Astrocyte (in vitro differentiated cells and primary cell): ENCODE data around the gene ABCF2. TPM values are rescaled to one million over a fixed set of nuclear protein-coding genes. Genes with fewer than 3 reads are reported as not detected.

Experiments
- DNase-seq: peaks from one replicate; pipeline ENCODE4 v3.0.0-alpha.2; 2010; ENCODE audit warnings: low read depth
- FAIRE-seq: peaks from 2 replicates; lab custom pipeline; 2011; peaks lifted over from hg19 to GRCh38; lab: Jason Lieb, UNC
- H2AFZ ChIP-seq: 2 replicates; pipeline ENCODE4 v1.6.0; 2012; ENCODE audit warnings: low read depth, low read length, inconsistent platforms
- H3K27ac ChIP-seq: 2 replicates; pipeline ENCODE4 v1.5.1; 2011; ENCODE audit warnings: low read depth, low read length, inconsistent platforms
- H3K27me3 ChIP-seq: 2 replicates; pipeline ENCODE4 v1.6.0; 2011; ENCODE audit warnings: low read length, inconsistent platforms; ENCODE audit not compliant: insufficient read depth
- H3K36me3 ChIP-seq: 2 replicates; pipeline ENCODE4 v1.5.1; 2011; ENCODE audit warnings: low read length, inconsistent platforms; ENCODE audit not compliant: insufficient read depth
- H3K4me1 ChIP-seq: 2 replicates; pipeline ENCODE4 v1.5.1; 2011; ENCODE audit warnings: low read length, inconsistent platforms; ENCODE audit not compliant: insufficient read depth
- H3K4me2 ChIP-seq: 2 replicates; pipeline ENCODE4 v1.6.0; 2012; ENCODE audit warnings: low read length, inconsistent platforms
- H3K4me3 ChIP-seq: 2 replicates; pipeline ENCODE4 v1.5.1; 2011; ENCODE audit warnings: low read depth, mild to moderate bottlenecking, low read length, inconsistent platforms; ENCODE audit not compliant: insufficient read depth
- H3K79me2 ChIP-seq: 2 replicates; pipeline ENCODE4 v1.6.0; 2012; ENCODE audit warnings: mild to moderate bottlenecking, low read length, inconsistent platforms; ENCODE audit not compliant: insufficient read depth
- H3K9ac ChIP-seq: 2 replicates; pipeline ENCODE4 v1.6.0; 2012; ENCODE audit warnings: mild to moderate bottlenecking, low read length, inconsistent platforms
- H3K9me3 ChIP-seq: 2 replicates; pipeline ENCODE4 v1.5.1; 2012; ENCODE audit warnings: low read depth, mild to moderate bottlenecking, low read length, inconsistent platforms; ENCODE audit not compliant: insufficient read depth
- H4K20me1 ChIP-seq: 2 replicates; pipeline ENCODE4 v1.6.0; 2012; ENCODE audit warnings: low read length, inconsistent platforms; ENCODE audit not compliant: insufficient read depth
- H3K27ac Mint-ChIP-seq: one replicate; pipeline ENCODE4 v1.8.0; 2021; ENCODE audit warnings: mild to moderate bottlenecking, mixed read lengths; ENCODE audit not compliant: unreplicated experiment
- H3K27me3 Mint-ChIP-seq: one replicate; pipeline ENCODE4 v1.8.0; 2021; ENCODE audit warnings: low read depth, mixed read lengths; ENCODE audit not compliant: unreplicated experiment
- H3K36me3 Mint-ChIP-seq: one replicate; pipeline ENCODE4 v1.8.0; 2021; ENCODE audit warnings: low read depth, mixed read lengths; ENCODE audit not compliant: unreplicated experiment
- H3K4me1 Mint-ChIP-seq: one replicate; pipeline ENCODE4 v1.8.0; 2021; ENCODE audit warnings: low read depth, mixed read lengths; ENCODE audit not compliant: unreplicated experiment
- H3K4me3 Mint-ChIP-seq: one replicate; pipeline ENCODE4 v1.8.0; 2021; ENCODE audit warnings: mild to moderate bottlenecking, moderate library complexity, mixed read lengths; ENCODE audit not compliant: unreplicated experiment
- H3K9me3 Mint-ChIP-seq: one replicate; pipeline ENCODE4 v1.8.0; 2021; ENCODE audit warnings: mild to moderate bottlenecking, mixed read lengths; ENCODE audit not compliant: unreplicated experiment
- EZH2 ChIP-seq: IDR thresholded peaks from 2 replicates; pipeline ENCODE4 v1.6.1; 2012; ENCODE audit warnings: mild to moderate bottlenecking, low read length, inconsistent platforms; ENCODE audit not compliant: insufficient read depth
- total RNA-seq: library from RNA; stranded (reverse); gene quantifications from 2 replicates; pipeline ENCODE4 v1.2.1, GENCODE V29; 2021
- TF ChIP-seq, protein P1 (sequence below): IDR thresholded peaks from 2 replicates; pipeline ENCODE4 v1.5.1; 2011; ENCODE audit warnings: low read depth, mild to moderate bottlenecking, inconsistent platforms, low read length, moderate library complexity; ENCODE audit not compliant: insufficient read depth

The ABCF2 gene
- total RNA-seq, 1 donor from 2014 or later: 53.2 TPM

DNA sequence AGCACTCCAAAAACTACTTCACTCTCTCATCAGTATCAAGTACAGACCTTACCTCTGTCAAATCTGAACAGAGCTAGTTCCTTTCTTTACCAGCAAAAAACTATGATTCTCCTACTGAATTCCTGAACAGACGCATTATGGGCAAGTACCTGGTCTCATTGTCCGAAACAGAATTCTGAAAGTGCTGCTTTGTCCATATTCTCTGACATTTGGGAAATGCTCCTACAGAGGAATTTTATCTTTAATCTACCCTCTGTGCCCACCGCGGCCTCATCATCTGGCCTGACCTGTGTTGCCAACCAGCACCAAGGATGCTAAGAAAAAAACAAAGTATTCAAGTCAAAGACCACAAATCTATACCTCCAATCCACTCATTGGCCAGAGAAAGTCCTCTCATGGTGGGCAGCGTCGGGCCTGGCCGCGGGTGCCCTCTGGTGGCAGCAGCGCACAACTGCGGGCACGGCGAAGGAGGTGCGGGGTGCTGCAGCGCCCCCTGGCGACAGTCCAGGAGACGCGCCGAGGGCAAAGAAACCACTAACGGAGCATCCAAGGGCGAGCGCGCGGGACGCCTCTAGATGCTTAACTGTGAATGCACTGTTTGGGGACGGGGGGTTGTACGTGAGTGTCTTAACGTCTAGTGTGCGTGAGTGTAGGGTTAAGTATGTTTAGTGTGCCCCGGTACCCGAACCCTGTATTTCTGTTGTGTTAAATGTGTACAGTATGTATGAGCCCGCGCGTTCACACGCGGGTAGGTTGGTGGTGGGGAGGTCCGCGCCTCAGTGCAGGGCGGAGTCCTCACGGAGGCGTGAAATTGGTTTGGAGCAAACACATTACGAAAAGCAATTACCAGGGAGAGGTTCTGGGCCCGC lies 54.5 kb downstream of the ABCF2 start:
- no peak overlapping the region for H3K4me2 ChIP-seq
- H4K20me1 ChIP-seq: peaks cover 6% of the 10 kb centered on the region
- no peak overlapping the region for H3K9ac ChIP-seq
- peaks cover 82% of the 10 kb centered on the region for H3K27me3 Mint-ChIP-seq
- DNase-seq: peak; percentile 9
- H2AFZ ChIP-seq: no peak overlapping the region
- H3K27ac ChIP-seq: no peak overlapping the region
- peaks cover 3% of the 10 kb centered on the region for H3K4me1 Mint-ChIP-seq
- no peaks in the 10 kb centered on the region for H3K36me3 ChIP-seq
- no peaks in the 10 kb centered on the region for H3K79me2 ChIP-seq
- no peak overlapping the region for H3K4me3 ChIP-seq
- H3K36me3 Mint-ChIP-seq: no peaks in the 10 kb centered on the region
- H3K4me1 ChIP-seq: no peaks in the 10 kb centered on the region
- H3K4me3 Mint-ChIP-seq: no peak overlapping the region
- no peak for FAIRE-seq
- H3K27me3 ChIP-seq: peaks cover 46% of the 10 kb centered on the region
- H3K9me3 Mint-ChIP-seq: peaks cover 7% of the 10 kb centered on the region
- TF ChIP-seq EZH2: no peak
- TF ChIP-seq, protein P1, sequence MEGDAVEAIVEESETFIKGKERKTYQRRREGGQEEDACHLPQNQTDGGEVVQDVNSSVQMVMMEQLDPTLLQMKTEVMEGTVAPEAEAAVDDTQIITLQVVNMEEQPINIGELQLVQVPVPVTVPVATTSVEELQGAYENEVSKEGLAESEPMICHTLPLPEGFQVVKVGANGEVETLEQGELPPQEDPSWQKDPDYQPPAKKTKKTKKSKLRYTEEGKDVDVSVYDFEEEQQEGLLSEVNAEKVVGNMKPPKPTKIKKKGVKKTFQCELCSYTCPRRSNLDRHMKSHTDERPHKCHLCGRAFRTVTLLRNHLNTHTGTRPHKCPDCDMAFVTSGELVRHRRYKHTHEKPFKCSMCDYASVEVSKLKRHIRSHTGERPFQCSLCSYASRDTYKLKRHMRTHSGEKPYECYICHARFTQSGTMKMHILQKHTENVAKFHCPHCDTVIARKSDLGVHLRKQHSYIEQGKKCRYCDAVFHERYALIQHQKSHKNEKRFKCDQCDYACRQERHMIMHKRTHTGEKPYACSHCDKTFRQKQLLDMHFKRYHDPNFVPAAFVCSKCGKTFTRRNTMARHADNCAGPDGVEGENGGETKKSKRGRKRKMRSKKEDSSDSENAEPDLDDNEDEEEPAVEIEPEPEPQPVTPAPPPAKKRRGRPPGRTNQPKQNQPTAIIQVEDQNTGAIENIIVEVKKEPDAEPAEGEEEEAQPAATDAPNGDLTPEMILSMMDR: peak; percentile 100
- no peaks in the 10 kb centered on the region for H3K9me3 ChIP-seq
- H3K27ac Mint-ChIP-seq: peak overlapping the region; percentile 30

DNA sequence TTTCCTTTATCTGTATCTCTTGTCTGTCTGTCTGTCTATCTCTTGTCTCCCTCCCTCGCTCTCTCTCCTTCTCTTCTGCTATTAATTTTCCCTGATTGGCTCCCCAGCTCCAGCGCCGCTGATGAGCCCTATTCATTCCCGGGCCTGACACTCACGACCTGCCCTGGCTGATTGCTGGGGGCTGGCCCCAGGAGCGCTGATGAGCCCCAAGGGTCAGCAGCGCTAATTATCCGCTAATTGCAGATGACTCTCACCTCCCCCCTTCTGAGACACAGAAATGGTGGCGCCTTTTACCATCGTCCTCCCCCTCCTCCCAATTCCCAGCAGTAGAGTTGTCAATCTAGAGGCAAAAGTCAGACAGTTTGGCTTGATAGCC lies 58.2 kb downstream of the ABCF2 start:
- Mint-ChIP-seq H3K4me3 (peak overlapping the region; percentile 74), H3K36me3 (no peaks in the 10 kb centered on the region), H3K27ac (no peak overlapping the region), H3K9me3 (peaks cover 5% of the 10 kb centered on the region), H3K4me1 (peaks cover 3% of the 10 kb centered on the region), H3K27me3 (peaks cover 53% of the 10 kb centered on the region)
- H3K4me1 ChIP-seq: peaks cover 3% of the 10 kb centered on the region
- peaks cover 73% of the 10 kb centered on the region for H3K27me3 ChIP-seq
- no peaks in the 10 kb centered on the region for H3K79me2 ChIP-seq
- no peak overlapping the region for H3K4me2 ChIP-seq
- FAIRE-seq (no peak), DNase-seq (no peak)
- H4K20me1 ChIP-seq: peaks cover 6% of the 10 kb centered on the region
- no peak overlapping the region for H2AFZ ChIP-seq
- H3K4me3 ChIP-seq: no peak overlapping the region
- H3K9me3 ChIP-seq: no peaks in the 10 kb centered on the region
- H3K27ac ChIP-seq: no peak overlapping the region
- TF ChIP-seq, protein P1: no peak
- TF ChIP-seq EZH2: no peak
- no peaks in the 10 kb centered on the region for H3K36me3 ChIP-seq
- no peak overlapping the region for H3K9ac ChIP-seq
